Suprapubic skin (tissue), 4 donors: ENCODE results near the gene DCDC2C.

Source experiments
- CTCF ChIP-seq, 2 donors: fragments of 200-600 bp in 1 of 2; fragments of 450-650 bp in 1 of 2; sonication (generic) in 1 of 2; IDR thresholded peaks; one replicate each; pipeline ENCODE4 v1.5.1; 2016 to 2019; ENCODE audit warnings: antibody characterized with exemption in 2 of 2, mild to moderate bottlenecking in 1 of 2, moderate library complexity in 1 of 2
- EP300 ChIP-seq: sonication (generic); formaldehyde crosslinking; IDR thresholded peaks from one replicate; pipeline ENCODE4 v1.6.1; 2017; ENCODE audit warnings: antibody characterized with exemption
- POLR2A ChIP-seq, 2 donors: fragments of 450-650 bp; IDR thresholded peaks; one replicate each; pipeline ENCODE4 v1.6.1; 2017; ENCODE audit warnings: antibody characterized with exemption in 2 of 2, mild to moderate bottlenecking in 2 of 2, moderate library complexity in 2 of 2
- POLR2AphosphoS5 ChIP-seq, 3 donors: sonication (generic); formaldehyde crosslinking; IDR thresholded peaks; one replicate each; pipeline ENCODE4 v1.6.1; 2017; ENCODE audit warnings: antibody characterized with exemption in 3 of 3

GRCh38 chr2:3661149-3661660, 42.2 kb upstream of the DCDC2C start:
- TF ChIP-seq CTCF (IDR thresholded peaks at IDR 0.05) (no peak), POLR2A (IDR thresholded peaks at IDR 0.05) (no peak), EP300 (no peak), POLR2AphosphoS5 (IDR thresholded peaks at IDR 0.05) (no peak)
